ENCODE measurements around the gene RGP1. TPM values are rescaled to one million over a fixed set of nuclear protein-coding genes. Genes with fewer than 3 reads are reported as not detected.
A peak's percentile ranks its signal among the peaks of the same experiment; 100 is the strongest.

The RGP1 gene
- total and polyA plus RNA-seq, 12 donors, result 6.4 to 41.2 (median 22.3) TPM

- Histone ChIP-seq H3K9me3 (replicated peaks in 1 of 3) (no peaks in the 10 kb centered on the region), H3K4me1 (replicated peaks in 1 of 2) (peaks cover 18 to 23% of the 10 kb centered on the region in 2 donors), H3K27ac (no peak overlapping the region), H3K27me3 (no peaks in the 10 kb centered on the region), H3K36me3 (replicated peaks in 1 of 2) (no peaks in the 10 kb centered on the region), H3K4me3 (no peak overlapping the region)
- TF ChIP-seq CTCF (IDR thresholded peaks at IDR 0.05) (no peak), POLR2A (IDR thresholded peaks at IDR 0.05) (no peak)
- intact Hi-C loops (cut with DNase I), result no loop called here
- WGBS, 4 donors, result 77 to 96% (median 88%) methylated on average over 1 of the region's 1 CpG
- DNase-seq, result no peak
These were observed 18.4 kb downstream of the RGP1 start for GRCh38 chr9:35767458-35767857.

- TF ChIP-seq CTCF (IDR thresholded peaks at IDR 0.05) (no peak), POLR2A (IDR thresholded peaks at IDR 0.05) (no peak)
- no peaks in the 10 kb centered on the region for H3K9me3 ChIP-seq (replicated peaks in 1 of 3)
- no peaks in the 10 kb centered on the region for H3K36me3 ChIP-seq (replicated peaks in 1 of 2)
- no peak overlapping the region for H3K4me3 ChIP-seq
- DNase-seq, result no peak
- intact Hi-C loops (cut with DNase I), result no loop called here
- 88 to 100% (median 94%) methylated on average over 1 of the region's 1 CpG for WGBS, 4 donors
- H3K27ac ChIP-seq, result no peak overlapping the region
- H3K4me1 ChIP-seq (replicated peaks in 1 of 2), result peaks cover 18 to 23% of the 10 kb centered on the region in 2 donors
- no peaks in the 10 kb centered on the region for H3K27me3 ChIP-seq
These were observed 20.7 kb downstream of the RGP1 start for GRCh38 chr9:35769763-35770162.

- DNase-seq, result peak in 6 of 7 donors; percentile 44 to 83 (median 54)
- H3K27me3 ChIP-seq, result no peaks in the 10 kb centered on the region
- no peak for TF ChIP-seq POLR2A (IDR thresholded peaks at IDR 0.05)
- no peak for TF ChIP-seq CTCF (IDR thresholded peaks at IDR 0.05)
- H3K4me3 ChIP-seq, result no peak overlapping the region
- intact Hi-C loops (cut with DNase I), result no loop called here
- H3K36me3 ChIP-seq (replicated peaks in 1 of 2), result no peaks in the 10 kb centered on the region
- H3K9me3 ChIP-seq (replicated peaks in 1 of 3), result no peaks in the 10 kb centered on the region
- 3 to 8% (median 7%) methylated on average over 4 of the region's 4 CpGs for whole genome bisulfite sequencing, 4 donors
- peak overlapping the region; percentile 5 to 68 (median 27) for H3K27ac ChIP-seq
- peaks cover 18 to 29% of the 10 kb centered on the region in 2 donors for H3K4me1 ChIP-seq (replicated peaks in 1 of 2)
These were observed 22.0 kb downstream of the RGP1 start for GRCh38 chr9:35771075-35771433.

GRCh38 chr9:35771534-35771933, 22.4 kb downstream of the RGP1 start:
- H3K36me3 ChIP-seq (replicated peaks in 1 of 2), result no peaks in the 10 kb centered on the region
- H3K4me3 ChIP-seq, result no peak overlapping the region
- H3K27ac ChIP-seq, result peak overlapping the region; percentile 5 to 68 (median 27)
- TF ChIP-seq CTCF (IDR thresholded peaks at IDR 0.05) (no peak), POLR2A (IDR thresholded peaks at IDR 0.05) (no peak)
- peaks cover 18 to 32% of the 10 kb centered on the region in 2 donors for H3K4me1 ChIP-seq (replicated peaks in 1 of 2)
- peak in 3 of 7 donors; percentile 35 to 66 (median 55) for DNase-seq
- H3K27me3 ChIP-seq, result no peaks in the 10 kb centered on the region
- H3K9me3 ChIP-seq (replicated peaks in 1 of 3), result no peaks in the 10 kb centered on the region
- intact Hi-C loops (cut with DNase I), result no loop called here
- WGBS, 4 donors, result 12 to 24% (median 19%) methylated on average over 1 of the region's 1 CpG

All from adrenal gland (tissue), 12 donors.